Panc1 (cell line): Measurements from ENCODE around the gene HINFP.

Experiments
- POLR2AphosphoS5 ChIP-seq: IDR thresholded peaks from 2 replicates; pipeline ENCODE4 v1.6.1; 2012; ENCODE audit warnings: mild to moderate bottlenecking, low read depth, low read length, moderate library complexity
- REST ChIP-seq, 2 experiments: IDR thresholded peaks; 2 replicates each; pipeline ENCODE4 v1.6.1; 2011 to 2012; ENCODE audit warnings: low read depth in 2 of 2, control low read depth in 1 of 2, low read length in 1 of 2, mild to moderate bottlenecking in 1 of 2, moderate library complexity in 1 of 2; ENCODE audit not compliant: insufficient read depth in 1 of 2
- TF ChIP-seq, protein P1 (sequence below): fragments of 450-650 bp; IDR thresholded peaks from 2 replicates; pipeline ENCODE4 v1.5.1; 2017; ENCODE audit warnings: mild to moderate bottlenecking

DNA sequence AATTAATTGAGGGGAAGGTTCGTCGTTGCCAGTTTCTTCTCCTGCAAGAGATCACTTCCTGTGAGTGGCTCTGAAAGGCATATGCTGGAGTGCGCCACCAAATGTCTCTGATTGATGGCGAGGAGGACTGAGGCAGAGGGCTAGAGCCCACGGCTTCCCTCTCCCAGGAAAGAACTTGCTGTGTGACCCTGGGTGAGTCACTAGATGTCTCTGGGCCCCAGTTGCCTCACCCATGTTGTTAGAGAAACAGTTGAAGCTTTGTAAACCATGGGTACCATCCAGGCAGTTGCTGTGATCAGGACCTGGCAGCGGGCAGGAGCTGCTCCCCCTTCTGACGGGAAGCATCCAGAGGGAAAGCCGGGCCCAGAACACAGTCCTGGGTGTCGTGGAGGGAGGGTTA lies 30.7 kb downstream of the HINFP start:
- TF ChIP-seq REST (IDR thresholded peaks at IDR 0.05; ENCODE audit: insufficient read depth in 1 of 2, low read depth in 2 of 2, low read length in 1 of 2) (no peak), POLR2AphosphoS5 (no peak)
- TF ChIP-seq, protein P1, sequence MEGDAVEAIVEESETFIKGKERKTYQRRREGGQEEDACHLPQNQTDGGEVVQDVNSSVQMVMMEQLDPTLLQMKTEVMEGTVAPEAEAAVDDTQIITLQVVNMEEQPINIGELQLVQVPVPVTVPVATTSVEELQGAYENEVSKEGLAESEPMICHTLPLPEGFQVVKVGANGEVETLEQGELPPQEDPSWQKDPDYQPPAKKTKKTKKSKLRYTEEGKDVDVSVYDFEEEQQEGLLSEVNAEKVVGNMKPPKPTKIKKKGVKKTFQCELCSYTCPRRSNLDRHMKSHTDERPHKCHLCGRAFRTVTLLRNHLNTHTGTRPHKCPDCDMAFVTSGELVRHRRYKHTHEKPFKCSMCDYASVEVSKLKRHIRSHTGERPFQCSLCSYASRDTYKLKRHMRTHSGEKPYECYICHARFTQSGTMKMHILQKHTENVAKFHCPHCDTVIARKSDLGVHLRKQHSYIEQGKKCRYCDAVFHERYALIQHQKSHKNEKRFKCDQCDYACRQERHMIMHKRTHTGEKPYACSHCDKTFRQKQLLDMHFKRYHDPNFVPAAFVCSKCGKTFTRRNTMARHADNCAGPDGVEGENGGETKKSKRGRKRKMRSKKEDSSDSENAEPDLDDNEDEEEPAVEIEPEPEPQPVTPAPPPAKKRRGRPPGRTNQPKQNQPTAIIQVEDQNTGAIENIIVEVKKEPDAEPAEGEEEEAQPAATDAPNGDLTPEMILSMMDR, result no peak; the same call in 1 of the 2 replicates
